ENCODE data around the gene SLC35A5.

DNA sequence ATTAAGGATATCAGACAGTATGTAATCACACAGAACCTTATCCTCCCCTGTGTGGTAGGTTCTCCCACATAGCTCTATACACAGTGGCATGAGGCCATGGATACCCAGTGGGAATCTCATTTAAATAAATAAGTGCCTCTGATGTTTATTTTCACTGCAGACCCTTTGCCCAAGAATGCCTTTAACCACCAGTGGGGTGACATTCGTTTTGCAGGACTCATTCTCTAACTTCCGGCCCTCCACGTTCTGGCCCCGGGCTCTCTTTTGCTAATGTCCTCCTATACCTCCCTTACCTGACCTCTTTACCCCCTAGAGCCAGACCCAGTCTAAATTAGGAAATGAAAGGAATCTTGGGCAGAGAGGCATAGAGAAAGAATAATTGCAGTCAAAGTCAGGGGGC is 70.8 kb downstream of the SLC35A5 start:
- no peak for TF ChIP-seq EGR1 (IDR thresholded peaks at IDR 0.05; ENCODE audit: low read depth in 2 of 2)
- TF ChIP-seq, protein P1, sequence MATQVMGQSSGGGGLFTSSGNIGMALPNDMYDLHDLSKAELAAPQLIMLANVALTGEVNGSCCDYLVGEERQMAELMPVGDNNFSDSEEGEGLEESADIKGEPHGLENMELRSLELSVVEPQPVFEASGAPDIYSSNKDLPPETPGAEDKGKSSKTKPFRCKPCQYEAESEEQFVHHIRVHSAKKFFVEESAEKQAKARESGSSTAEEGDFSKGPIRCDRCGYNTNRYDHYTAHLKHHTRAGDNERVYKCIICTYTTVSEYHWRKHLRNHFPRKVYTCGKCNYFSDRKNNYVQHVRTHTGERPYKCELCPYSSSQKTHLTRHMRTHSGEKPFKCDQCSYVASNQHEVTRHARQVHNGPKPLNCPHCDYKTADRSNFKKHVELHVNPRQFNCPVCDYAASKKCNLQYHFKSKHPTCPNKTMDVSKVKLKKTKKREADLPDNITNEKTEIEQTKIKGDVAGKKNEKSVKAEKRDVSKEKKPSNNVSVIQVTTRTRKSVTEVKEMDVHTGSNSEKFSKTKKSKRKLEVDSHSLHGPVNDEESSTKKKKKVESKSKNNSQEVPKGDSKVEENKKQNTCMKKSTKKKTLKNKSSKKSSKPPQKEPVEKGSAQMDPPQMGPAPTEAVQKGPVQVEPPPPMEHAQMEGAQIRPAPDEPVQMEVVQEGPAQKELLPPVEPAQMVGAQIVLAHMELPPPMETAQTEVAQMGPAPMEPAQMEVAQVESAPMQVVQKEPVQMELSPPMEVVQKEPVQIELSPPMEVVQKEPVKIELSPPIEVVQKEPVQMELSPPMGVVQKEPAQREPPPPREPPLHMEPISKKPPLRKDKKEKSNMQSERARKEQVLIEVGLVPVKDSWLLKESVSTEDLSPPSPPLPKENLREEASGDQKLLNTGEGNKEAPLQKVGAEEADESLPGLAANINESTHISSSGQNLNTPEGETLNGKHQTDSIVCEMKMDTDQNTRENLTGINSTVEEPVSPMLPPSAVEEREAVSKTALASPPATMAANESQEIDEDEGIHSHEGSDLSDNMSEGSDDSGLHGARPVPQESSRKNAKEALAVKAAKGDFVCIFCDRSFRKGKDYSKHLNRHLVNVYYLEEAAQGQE (IDR thresholded peaks at IDR 0.05), result no peak
- TF ChIP-seq, protein P2, sequence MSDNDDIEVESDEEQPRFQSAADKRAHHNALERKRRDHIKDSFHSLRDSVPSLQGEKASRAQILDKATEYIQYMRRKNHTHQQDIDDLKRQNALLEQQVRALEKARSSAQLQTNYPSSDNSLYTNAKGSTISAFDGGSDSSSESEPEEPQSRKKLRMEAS (IDR thresholded peaks at IDR 0.05), result no peak

Measured in liver (tissue), 2 donors.